Measurements from ENCODE around the gene AAK1. TPM values are rescaled to one million over a fixed set of nuclear protein-coding genes. Genes with fewer than 3 reads are reported as not detected.

The AAK1 gene
- polyA plus RNA-seq, 4 donors, result 8.7 to 36.5 (median 16.7) TPM

GRCh38 chr2:69566669-69567068 lies 76.9 kb downstream of the AAK1 start:
- DNase-seq (no peak), FAIRE-seq (no peak)
- Histone ChIP-seq H3K4me3 (ENCODE audit: low read depth in 1 of 3, low read length in 3 of 3) (no peak overlapping the region), H3K9me3 (ENCODE audit: control insufficient read depth in 2 of 2, insufficient read depth in 1 of 2, low read depth in 1 of 2, low read length in 1 of 2) (no peaks in the 10 kb centered on the region), H3K4me1 (ENCODE audit: control insufficient read depth in 3 of 3, insufficient read depth in 2 of 3, low read depth in 1 of 3, low read length in 2 of 3) (peaks cover 2 to 11% (median 5%) of the 10 kb centered on the region in 3 donors), H3K27me3 (ENCODE audit: control insufficient read depth in 3 of 3, insufficient read depth in 3 of 3, low read length in 3 of 3) (no peaks in the 10 kb centered on the region), H3K36me3 (ENCODE audit: control insufficient read depth in 3 of 3, insufficient read depth in 2 of 3, low read depth in 1 of 3, low read length in 3 of 3) (peaks cover 0 to 6% (median 2%) of the 10 kb centered on the region in 3 donors), H3K27ac (ENCODE audit: low read depth in 1 of 3, low read length in 2 of 3) (no peak overlapping the region)
- 93 to 95% (median 93%) methylated on average over 4 of the region's 4 CpGs for WGBS, 3 donors

DNA sequence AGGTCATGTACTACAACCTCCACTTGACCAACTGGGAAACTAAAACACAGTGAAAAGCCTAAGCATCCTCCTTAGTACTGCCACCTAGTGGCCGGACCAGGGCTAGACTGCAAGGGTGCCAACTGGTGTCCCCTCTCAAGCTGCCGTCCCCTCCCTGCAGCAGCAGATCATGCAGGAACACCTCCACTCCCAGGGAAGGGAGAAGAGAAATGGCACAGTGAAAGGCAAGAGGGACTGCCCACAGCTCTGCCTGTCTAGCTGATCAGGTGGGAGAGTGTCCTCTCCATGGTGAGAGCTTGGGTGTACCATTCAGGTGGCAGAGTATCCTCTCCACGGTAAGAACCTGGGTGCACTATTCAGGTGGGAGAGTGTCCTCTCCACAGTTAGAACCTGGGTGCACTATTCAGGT lies 78.1 kb downstream of the AAK1 start:
- 44 to 51% (median 50%) methylated on average over 3 of the region's 3 CpGs for WGBS, 3 donors
- FAIRE-seq (no peak), DNase-seq (peak; percentile 45 to 69)
- Histone ChIP-seq H3K4me1 (ENCODE audit: control insufficient read depth in 3 of 3, insufficient read depth in 2 of 3, low read depth in 1 of 3, low read length in 2 of 3) (peaks cover under 1 to 11% (median 2%) of the 10 kb centered on the region in 3 donors), H3K27ac (ENCODE audit: low read depth in 1 of 3, low read length in 2 of 3) (no peak overlapping the region), H3K27me3 (ENCODE audit: control insufficient read depth in 3 of 3, insufficient read depth in 3 of 3, low read length in 3 of 3) (no peaks in the 10 kb centered on the region), H3K36me3 (ENCODE audit: control insufficient read depth in 3 of 3, insufficient read depth in 2 of 3, low read depth in 1 of 3, low read length in 3 of 3) (peaks cover 0 to 6% (median 2%) of the 10 kb centered on the region in 3 donors), H3K4me3 (ENCODE audit: low read depth in 1 of 3, low read length in 3 of 3) (no peak overlapping the region), H3K9me3 (ENCODE audit: control insufficient read depth in 2 of 2, insufficient read depth in 1 of 2, low read depth in 1 of 2, low read length in 1 of 2) (no peaks in the 10 kb centered on the region)

DNA sequence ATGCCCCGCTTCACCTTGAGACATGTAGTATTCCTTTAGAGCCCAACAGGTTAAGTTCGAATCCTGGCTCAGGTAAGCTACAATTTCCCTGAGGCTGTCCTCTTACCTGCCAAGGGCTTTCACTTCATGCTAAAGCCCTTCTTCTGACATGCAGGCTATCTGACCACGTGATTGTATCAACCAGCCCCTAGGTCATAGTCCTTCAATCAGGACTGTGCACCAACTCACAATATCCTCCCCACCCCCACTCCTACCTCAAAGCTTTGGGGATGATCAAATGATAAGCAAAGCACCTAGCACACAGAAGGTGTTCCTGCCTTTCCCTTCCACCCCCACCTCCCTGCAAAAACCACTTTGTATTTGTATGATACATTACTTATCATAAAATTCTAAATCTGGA lies 78.9 kb downstream of the AAK1 start:
- Histone ChIP-seq H3K27ac (ENCODE audit: low read depth in 1 of 3, low read length in 2 of 3) (no peak overlapping the region), H3K27me3 (ENCODE audit: control insufficient read depth in 3 of 3, insufficient read depth in 3 of 3, low read length in 3 of 3) (no peaks in the 10 kb centered on the region), H3K9me3 (ENCODE audit: control insufficient read depth in 2 of 2, insufficient read depth in 1 of 2, low read depth in 1 of 2, low read length in 1 of 2) (no peaks in the 10 kb centered on the region), H3K4me1 (ENCODE audit: control insufficient read depth in 3 of 3, insufficient read depth in 2 of 3, low read depth in 1 of 3, low read length in 2 of 3) (peaks cover 0 to 11% (median 4%) of the 10 kb centered on the region in 3 donors), H3K36me3 (ENCODE audit: control insufficient read depth in 3 of 3, insufficient read depth in 2 of 3, low read depth in 1 of 3, low read length in 3 of 3) (peaks cover 0 to 6% (median 2%) of the 10 kb centered on the region in 3 donors), H3K4me3 (ENCODE audit: low read depth in 1 of 3, low read length in 3 of 3) (no peak overlapping the region)
- DNase-seq, result peak in 1 of 2 donors; percentile 42
- 38 to 66% (median 57%) methylated on average over 3 of the region's 3 CpGs for WGBS, 3 donors
- FAIRE-seq, result no peak

DNA sequence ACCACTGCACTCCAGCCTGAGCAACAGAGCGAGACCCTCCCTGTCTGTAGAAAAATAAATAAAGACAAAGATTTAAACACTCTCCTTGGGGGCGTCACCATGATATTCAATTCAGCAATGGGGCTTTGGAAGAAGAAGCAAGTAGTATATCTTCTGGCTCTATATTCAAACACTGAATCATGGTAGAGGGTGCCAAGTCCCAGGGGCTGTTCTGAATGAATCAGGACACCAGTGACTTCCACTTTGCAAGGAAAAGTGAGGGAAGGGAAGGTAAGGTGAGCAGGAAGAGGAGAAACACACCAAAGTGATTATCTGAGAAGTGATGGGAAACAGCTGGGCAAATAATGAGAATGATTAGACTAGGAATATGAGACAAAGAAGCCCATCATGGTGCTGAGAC lies 80.5 kb downstream of the AAK1 start:
- H3K27ac ChIP-seq (ENCODE audit: low read depth in 1 of 3, low read length in 2 of 3), result no peak overlapping the region
- DNase-seq (no peak), FAIRE-seq (no peak)
- peaks cover 0 to 11% (median 9%) of the 10 kb centered on the region in 3 donors for H3K4me1 ChIP-seq (ENCODE audit: control insufficient read depth in 3 of 3, insufficient read depth in 2 of 3, low read depth in 1 of 3, low read length in 2 of 3)
- H3K4me3 ChIP-seq (ENCODE audit: low read depth in 1 of 3, low read length in 3 of 3), result no peak overlapping the region
- H3K36me3 ChIP-seq (ENCODE audit: control insufficient read depth in 3 of 3, insufficient read depth in 2 of 3, low read depth in 1 of 3, low read length in 3 of 3), result peaks cover 0 to 6% (median 2%) of the 10 kb centered on the region in 3 donors
- H3K27me3 ChIP-seq (ENCODE audit: control insufficient read depth in 3 of 3, insufficient read depth in 3 of 3, low read length in 3 of 3), result no peaks in the 10 kb centered on the region
- H3K9me3 ChIP-seq (ENCODE audit: control insufficient read depth in 2 of 2, insufficient read depth in 1 of 2, low read depth in 1 of 2, low read length in 1 of 2), result no peaks in the 10 kb centered on the region
- WGBS, 3 donors, result 94 to 97% (median 94%) methylated on average over 2 of the region's 2 CpGs

DNA sequence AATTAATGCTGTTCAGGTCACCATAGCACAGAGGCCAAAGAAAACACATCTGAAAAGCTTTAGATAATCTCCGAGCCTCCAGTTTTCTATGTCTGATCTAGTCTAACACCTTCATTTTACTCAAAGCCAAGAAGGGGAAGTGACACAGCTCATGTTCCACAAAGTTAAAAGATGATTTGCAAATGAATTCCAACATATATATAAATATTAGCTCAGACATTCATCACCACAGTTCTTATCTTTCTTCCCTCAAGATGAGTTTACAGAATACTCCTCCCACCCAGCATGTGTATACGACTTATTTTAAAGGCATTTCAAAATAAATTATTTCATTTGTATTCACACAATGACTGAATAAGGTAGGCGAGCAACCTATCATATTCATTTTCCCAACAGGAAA lies 82.4 kb downstream of the AAK1 start:
- no peak for FAIRE-seq
- Histone ChIP-seq H3K27ac (ENCODE audit: low read depth in 1 of 3, low read length in 2 of 3) (no peak overlapping the region), H3K36me3 (ENCODE audit: control insufficient read depth in 3 of 3, insufficient read depth in 2 of 3, low read depth in 1 of 3, low read length in 3 of 3) (peaks cover 0 to 6% (median 3%) of the 10 kb centered on the region in 3 donors), H3K27me3 (ENCODE audit: control insufficient read depth in 3 of 3, insufficient read depth in 3 of 3, low read length in 3 of 3) (no peaks in the 10 kb centered on the region), H3K9me3 (ENCODE audit: control insufficient read depth in 2 of 2, insufficient read depth in 1 of 2, low read depth in 1 of 2, low read length in 1 of 2) (no peaks in the 10 kb centered on the region), H3K4me3 (ENCODE audit: low read depth in 1 of 3, low read length in 3 of 3) (no peak overlapping the region), H3K4me1 (ENCODE audit: control insufficient read depth in 3 of 3, insufficient read depth in 2 of 3, low read depth in 1 of 3, low read length in 2 of 3) (peaks cover 0 to 9% (median 9%) of the 10 kb centered on the region in 3 donors)
- no peak for DNase-seq
- WGBS, 3 donors, result 76 to 85% (median 83%) methylated on average over 3 of the region's 3 CpGs

- 76 to 83% (median 82%) methylated on average over 4 of the region's 4 CpGs for WGBS, 3 donors
- no peak for FAIRE-seq
Observed at GRCh38 chr2:69560147-69560482, 83.4 kb downstream of the AAK1 start.

GRCh38 chr2:69559442-69560146 lies 83.9 kb downstream of the AAK1 start:
- H3K27ac ChIP-seq (ENCODE audit: low read depth in 1 of 3, low read length in 2 of 3), result peak overlapping the region in 1 of 3 donors; percentile 31
- DNase-seq (peak; percentile 77 to 80), FAIRE-seq (no peak)

More at GRCh38 chr2:69560147-69560482, 83.4 kb downstream of the AAK1 start:
- Histone ChIP-seq H3K4me1 (ENCODE audit: control insufficient read depth in 3 of 3, insufficient read depth in 2 of 3, low read depth in 1 of 3, low read length in 2 of 3) (peaks cover 0 to 9% (median 6%) of the 10 kb centered on the region in 3 donors), H3K27ac (ENCODE audit: low read depth in 1 of 3, low read length in 2 of 3) (no peak overlapping the region), H3K36me3 (ENCODE audit: control insufficient read depth in 3 of 3, insufficient read depth in 2 of 3, low read depth in 1 of 3, low read length in 3 of 3) (peaks cover 0 to 2% (median 0%) of the 10 kb centered on the region in 3 donors), H3K9me3 (ENCODE audit: control insufficient read depth in 2 of 2, insufficient read depth in 1 of 2, low read depth in 1 of 2, low read length in 1 of 2) (no peaks in the 10 kb centered on the region), H3K4me3 (ENCODE audit: low read depth in 1 of 3, low read length in 3 of 3) (no peak overlapping the region), H3K27me3 (ENCODE audit: control insufficient read depth in 3 of 3, insufficient read depth in 3 of 3, low read length in 3 of 3) (no peaks in the 10 kb centered on the region)
- no peak for DNase-seq

GRCh38 chr2:69556008-69556407 lies 87.5 kb downstream of the AAK1 start:
- Histone ChIP-seq H3K36me3 (ENCODE audit: control insufficient read depth in 3 of 3, insufficient read depth in 2 of 3, low read depth in 1 of 3, low read length in 3 of 3) (peaks cover 0 to 1% (median 0%) of the 10 kb centered on the region in 3 donors), H3K27ac (ENCODE audit: low read depth in 1 of 3, low read length in 2 of 3) (no peak overlapping the region), H3K27me3 (ENCODE audit: control insufficient read depth in 3 of 3, insufficient read depth in 3 of 3, low read length in 3 of 3) (no peaks in the 10 kb centered on the region), H3K9me3 (ENCODE audit: control insufficient read depth in 2 of 2, insufficient read depth in 1 of 2, low read depth in 1 of 2, low read length in 1 of 2) (no peaks in the 10 kb centered on the region), H3K4me1 (ENCODE audit: control insufficient read depth in 3 of 3, insufficient read depth in 2 of 3, low read depth in 1 of 3, low read length in 2 of 3) (peaks cover 0 to 9% (median 0%) of the 10 kb centered on the region in 3 donors), H3K4me3 (ENCODE audit: low read depth in 1 of 3, low read length in 3 of 3) (no peak overlapping the region)
- no peak for DNase-seq
- WGBS, 3 donors, result 78 to 91% (median 82%) methylated on average over 4 of the region's 4 CpGs
- FAIRE-seq, result no peak

More at GRCh38 chr2:69559442-69560146, 83.9 kb downstream of the AAK1 start:
- peaks cover 0 to 1% (median 0%) of the 10 kb centered on the region in 3 donors for H3K36me3 ChIP-seq (ENCODE audit: control insufficient read depth in 3 of 3, insufficient read depth in 2 of 3, low read depth in 1 of 3, low read length in 3 of 3)
- H3K9me3 ChIP-seq (ENCODE audit: control insufficient read depth in 2 of 2, insufficient read depth in 1 of 2, low read depth in 1 of 2, low read length in 1 of 2), result no peaks in the 10 kb centered on the region
- H3K27me3 ChIP-seq (ENCODE audit: control insufficient read depth in 3 of 3, insufficient read depth in 3 of 3, low read length in 3 of 3), result no peaks in the 10 kb centered on the region
- H3K4me1 ChIP-seq (ENCODE audit: control insufficient read depth in 3 of 3, insufficient read depth in 2 of 3, low read depth in 1 of 3, low read length in 2 of 3), result peaks cover 0 to 9% (median 3%) of the 10 kb centered on the region in 3 donors
- no peak overlapping the region for H3K4me3 ChIP-seq (ENCODE audit: low read depth in 1 of 3, low read length in 3 of 3)
- 32 to 55% (median 53%) methylated on average over 3 of the region's 3 CpGs for WGBS, 3 donors

All from small intestine (tissue), 7 donors.